Fibroblast of skin of scalp (primary cell): ENCODE data around the gene PRKAA2.

ENCODE experiments used
- DNase-seq: peaks from one replicate; pipeline ENCODE4 v3.0.0-alpha.2; 2013

The PRKAA2 gene

DNA sequence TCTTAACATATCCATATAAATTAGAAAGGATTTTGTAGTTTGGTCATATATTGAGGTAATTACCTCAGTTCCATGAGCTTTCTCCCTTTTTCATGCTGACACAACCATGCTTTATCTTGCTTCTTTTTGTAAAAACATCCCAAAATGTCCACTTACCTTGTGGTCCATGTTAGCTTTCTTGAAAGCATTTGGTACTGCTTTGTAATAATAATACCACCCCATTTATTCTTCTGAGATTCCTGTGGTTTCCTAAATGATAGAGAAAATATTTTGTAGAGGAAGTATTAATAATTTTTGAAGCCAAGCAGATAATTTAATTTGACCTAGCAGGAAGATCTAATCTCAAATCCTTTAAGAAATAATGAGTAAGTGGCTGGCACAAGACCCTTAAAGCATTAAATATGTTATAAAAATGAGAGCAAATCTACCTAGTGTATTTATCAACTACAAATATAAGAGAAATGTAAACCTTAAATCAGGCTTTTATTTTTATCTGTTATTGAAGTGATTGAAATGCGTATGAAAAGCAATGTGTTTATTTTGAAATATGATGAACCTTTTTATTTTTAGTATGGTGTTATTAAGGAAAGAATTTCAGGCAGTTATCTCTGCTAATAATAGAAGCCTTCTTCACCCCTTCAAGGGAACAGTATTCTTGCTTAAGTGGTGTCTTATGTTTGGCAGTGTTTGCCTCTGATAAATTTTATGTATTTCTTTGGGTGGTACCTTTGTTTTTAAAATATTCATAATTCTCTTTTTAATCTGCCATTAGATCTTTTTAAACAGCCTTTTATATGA is 9.2 kb downstream of the PRKAA2 start:
- DNase-seq = no peak

DNA sequence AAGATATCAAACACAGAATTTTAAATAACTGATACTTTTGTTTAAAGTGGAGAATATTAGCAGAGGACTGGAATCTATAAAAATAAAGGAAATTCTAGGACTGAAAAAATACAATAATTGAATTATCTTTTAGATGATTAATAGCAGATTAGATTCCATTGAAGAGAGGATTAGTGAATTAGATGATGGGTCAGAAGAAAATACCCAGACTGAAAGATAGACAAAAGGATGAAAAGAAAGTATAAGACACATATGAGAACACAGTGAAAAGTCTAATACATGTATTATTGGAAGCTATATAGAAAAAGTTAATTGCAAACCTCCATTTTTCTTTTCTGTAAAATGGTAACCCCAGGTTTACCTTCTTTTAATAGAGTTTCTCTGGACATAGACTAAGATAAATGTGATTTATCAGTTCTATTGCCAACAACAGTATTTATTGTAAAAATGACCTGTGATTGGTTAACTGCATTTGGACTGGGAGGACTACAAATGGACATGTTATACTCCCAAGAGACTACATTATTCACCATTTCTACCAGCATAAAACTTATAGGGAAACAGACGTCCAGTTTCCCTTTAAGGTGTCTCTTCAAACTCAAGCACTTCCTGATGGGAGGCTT is 11.0 kb downstream of the PRKAA2 start:
- no peak for DNase-seq

DNA sequence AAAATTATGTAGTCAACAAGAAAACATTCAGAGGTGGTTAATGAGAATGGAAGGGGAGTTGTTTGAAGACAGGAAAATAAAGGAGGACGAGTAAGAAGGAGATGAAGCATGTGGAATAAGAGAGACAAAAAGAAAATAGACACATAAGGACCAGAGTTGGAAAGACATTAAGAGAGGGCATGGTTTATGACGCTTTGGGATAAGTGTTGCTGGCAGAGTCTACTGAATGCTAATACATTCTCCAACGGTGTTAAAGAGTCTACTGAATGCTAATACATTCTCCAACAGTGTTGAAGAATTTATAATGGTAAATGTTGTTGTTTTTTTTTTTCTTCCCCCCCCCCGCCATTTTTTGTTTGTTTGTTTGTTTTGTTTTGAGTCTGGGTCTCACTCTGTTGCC is 13.1 kb downstream of the PRKAA2 start:
- DNase-seq = no peak

DNA sequence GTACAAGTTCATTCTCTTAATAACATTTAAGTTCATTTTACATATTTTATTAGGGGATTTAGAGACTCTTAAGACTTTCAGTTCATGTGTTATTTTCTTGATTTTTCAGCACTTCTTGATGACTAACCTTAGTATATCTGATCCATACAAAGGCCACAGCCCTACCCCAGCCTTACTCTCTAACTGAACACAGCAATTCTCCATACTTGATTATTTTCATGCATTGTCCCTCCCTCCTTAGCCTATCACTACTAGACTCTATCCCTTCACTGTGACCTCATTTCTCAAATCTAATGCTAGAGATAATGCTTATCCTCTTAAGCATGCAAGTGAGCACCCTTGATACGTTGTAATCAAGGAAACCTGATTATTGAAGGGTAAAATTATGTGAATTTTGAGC is 15.2 kb downstream of the PRKAA2 start:
- no peak for DNase-seq

DNA sequence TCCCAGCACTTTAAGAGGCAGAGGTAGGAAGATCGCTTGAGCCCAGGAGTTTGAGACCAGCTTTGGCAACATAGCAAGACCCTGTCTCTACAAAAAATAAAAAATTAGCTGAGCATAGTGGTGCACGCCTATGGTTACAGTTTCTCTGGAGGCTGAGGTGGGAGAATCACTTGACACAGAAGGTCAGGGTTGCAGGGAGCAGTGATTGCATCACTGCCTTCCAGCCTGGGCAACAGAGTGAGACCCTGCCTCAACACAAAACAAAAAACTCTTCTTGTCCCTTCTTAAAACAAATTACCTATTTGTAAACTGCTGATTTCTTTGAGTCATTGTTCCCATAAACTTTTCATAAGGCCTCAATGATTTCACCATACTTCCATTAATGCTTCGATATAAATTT is 18.7 kb downstream of the PRKAA2 start:
- DNase-seq = no peak

DNA sequence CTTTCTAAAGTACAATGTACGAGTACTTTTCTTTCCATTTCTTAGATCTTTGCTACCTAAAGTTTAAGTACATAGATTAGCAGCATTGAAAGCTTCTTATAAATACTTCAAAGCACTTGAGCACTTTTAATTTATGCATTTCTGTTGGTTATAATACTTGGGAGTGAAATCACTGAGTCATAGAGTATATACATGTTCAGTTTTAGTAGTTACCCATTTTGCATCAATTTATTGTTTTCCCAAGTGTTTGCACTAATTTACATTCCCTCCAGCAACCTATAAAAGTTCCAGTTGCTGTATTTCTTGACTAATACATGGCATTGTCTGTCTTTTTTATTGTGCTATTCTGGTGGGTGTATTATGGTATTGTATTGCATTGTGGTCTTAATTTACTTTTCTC is 20.3 kb downstream of the PRKAA2 start:
- no peak for DNase-seq

DNA sequence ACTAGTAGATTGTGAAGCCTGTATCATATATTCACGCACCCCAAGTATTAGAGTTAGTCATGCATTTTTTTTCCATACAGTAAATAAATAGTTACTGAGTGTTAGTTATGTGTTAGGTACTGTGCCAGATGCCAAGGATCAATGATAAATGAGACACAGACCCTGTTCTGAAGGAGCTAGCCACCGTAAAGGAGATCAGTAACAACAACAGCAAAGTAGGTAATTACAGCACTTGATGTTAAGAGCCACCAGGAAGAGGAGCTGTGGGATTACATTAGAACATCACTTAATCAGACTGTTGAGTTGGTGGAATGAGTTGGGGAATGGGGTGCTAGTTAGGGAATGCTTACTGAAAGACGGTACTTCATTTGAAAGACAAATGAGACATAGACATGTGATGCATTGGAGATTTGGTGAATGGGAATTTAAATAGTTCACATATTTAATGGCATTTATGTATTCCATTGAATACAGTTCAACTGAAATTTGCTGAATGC is 21.0 kb downstream of the PRKAA2 start:
- DNase-seq = no peak

DNA sequence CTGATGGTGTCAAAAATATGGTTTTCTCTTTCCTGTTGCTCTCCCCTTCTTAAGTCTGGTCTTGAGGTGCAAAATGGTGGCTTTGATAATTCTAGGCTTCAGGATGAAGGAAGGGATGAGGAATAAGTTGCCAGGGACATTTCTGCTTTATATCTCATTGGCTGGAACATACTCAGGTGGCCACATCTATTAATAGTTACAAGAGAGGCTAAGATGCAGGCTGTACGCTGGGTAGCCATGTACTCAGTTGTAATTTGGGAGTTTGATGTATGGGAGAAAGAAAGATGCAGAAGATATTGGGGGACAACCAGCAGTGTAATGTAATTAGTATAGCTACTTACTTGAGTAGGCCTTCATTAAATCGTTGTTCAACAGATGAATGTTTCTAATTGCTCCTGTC is 25.2 kb downstream of the PRKAA2 start:
- DNase-seq = no peak

DNA sequence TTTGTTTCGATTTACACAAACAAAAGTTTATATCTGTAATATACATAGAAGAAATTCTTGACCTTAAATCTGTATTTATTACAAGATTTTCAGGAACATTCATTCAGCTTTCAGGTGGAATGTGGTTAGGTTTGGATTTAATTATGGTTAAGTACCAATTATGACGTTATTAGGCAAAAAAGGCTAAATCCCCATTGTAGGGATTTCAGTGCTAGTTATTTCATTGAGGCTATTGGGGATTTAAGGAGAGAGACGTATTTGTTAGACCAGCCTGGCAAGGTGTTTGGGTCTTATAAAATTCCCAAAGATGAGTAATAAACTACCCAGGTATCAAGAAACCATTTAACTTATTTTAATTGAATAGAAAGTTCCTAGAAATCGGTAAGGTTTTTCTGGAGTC is 26.0 kb downstream of the PRKAA2 start:
- DNase-seq = no peak

DNA sequence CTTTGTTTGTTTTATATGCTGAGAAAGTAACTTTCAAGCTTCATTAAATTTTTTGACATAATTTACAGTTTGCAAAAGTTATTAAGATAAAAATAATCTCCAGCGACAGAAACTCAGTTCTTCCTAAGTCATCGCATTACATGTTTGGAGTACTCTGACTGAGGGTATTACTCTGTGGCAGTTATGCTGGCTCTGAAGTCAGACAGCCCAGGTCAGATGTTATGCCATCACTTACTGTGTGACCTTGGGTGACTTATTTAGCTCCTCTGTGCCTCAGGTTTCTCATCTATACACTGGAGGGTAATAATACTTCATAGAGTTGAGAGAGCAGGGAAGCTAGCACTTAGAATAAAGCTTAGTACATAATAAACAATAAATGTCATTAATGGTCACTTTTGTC is 26.4 kb downstream of the PRKAA2 start:
- DNase-seq = no peak

DNA sequence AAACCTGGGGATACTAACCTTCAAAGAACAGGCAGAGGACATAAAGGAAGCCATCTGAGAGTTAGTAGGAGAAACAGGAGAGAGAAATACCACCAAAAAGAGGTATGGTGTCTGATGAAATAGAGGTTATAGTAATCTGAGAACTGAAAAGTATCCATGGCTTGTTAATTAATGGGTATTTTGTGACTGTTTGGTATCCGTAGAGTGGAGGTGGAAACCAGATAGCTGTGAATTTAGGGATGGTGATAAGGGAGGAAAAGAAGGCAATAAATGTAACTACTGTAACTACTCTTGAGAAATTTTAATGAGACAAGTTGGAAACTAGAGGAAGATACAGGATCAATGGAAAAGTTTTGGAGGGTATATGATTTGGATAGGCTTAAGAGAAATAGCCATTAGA is 27.5 kb downstream of the PRKAA2 start:
- no peak for DNase-seq

DNA sequence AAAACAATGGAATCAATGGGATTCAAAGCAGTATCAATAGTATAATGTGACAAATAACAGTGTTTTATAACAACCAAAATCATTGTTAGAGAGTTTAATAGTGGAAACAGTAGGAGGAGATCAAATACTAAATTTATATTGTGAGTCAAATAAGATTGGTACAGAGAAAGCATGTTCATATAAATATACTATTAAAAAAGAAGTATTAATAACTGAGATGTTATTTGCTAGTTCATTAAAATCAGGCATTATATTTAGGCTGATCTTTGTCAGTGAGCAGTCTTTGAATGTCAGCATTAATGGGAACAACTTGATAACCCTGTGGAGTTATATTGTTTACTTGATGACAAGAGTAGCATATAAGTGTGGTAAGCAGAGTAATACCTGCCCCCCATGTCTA is 30.6 kb downstream of the PRKAA2 start:
- DNase-seq = no peak

DNA sequence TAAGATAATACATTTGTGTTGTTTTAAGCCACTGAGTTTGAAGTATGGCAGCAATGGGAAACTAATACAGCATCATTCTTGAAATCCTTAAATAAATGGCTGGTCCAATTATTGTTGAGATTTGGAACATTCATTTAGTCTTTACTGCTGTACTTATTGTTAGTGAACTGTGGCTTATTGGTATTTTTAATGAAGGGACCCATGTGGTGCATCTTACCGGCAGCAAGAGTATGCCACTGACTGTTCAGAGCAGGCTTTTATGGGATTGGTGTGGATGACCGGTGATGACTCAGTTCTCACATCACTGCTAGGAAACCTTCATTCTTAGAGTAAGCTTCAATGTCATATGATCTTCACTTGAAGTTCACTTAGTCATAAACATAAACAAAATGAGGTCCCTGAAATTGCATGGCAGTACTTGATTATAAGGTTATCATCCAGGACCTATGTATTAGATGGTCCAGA is 31.5 kb downstream of the PRKAA2 start:
- DNase-seq = peak; percentile 67

DNA sequence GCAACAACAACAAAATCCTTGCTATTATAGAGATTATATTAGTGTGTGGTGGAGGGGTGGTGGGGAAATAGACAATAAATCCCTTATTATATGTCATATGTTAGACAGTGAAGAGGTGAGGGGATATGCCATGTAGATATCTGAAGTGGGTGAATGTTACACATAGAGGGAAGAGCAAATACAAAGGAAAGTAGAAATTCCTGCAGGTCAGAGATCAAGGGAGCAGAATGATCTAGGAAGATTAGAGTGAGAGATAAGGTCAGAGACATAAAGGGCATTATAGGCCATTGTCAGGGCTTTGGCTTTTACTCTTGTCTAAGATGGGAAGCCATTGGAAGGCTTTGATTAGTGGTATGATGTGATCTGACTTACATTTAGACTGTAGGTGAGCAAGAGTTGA is 38.5 kb downstream of the PRKAA2 start:
- no peak for DNase-seq

DNA sequence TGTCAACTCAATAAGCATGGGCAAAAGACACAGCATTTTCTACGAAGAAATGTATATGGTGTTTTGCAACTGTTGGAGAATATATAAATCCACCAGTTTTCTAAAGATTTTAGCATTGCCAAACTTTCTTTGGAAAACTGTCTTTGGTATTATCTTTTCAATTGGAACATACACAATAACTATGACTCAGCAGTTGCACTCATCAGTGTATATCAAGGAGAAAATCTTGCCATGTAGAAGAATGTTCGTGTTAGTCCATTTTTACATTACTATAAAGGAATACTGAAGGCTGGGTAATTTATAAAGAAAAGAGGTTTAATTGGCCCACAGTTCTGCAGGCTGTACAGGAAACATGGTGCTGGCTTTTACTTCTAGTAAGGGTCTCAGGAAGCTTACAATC is 41.1 kb downstream of the PRKAA2 start:
- DNase-seq = peak; percentile 24

DNA sequence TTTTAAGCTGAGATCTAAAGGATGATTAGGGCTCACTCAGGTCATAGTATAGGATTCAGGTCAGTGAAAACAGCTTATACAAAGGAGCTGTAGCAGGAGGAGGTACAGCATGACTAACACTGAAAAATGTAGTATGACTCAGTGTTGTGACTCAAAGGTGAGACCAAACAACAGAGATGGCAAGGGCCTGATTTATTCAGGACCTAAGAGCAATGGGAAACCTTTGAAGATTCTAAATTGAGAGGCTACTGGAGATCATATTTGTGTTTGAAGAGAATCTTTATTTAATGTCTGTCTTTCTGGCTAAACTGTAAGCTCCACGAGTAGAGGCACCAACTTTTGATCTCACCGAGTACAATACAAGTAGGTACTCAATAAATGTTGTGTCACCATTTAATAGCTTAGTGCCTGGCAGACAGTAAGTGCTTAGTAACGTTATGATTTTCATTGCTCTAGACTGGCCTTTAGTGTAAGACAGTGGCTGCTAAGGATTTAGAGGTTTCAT is 43.5 kb downstream of the PRKAA2 start:
- peak; percentile 13 for DNase-seq

DNA sequence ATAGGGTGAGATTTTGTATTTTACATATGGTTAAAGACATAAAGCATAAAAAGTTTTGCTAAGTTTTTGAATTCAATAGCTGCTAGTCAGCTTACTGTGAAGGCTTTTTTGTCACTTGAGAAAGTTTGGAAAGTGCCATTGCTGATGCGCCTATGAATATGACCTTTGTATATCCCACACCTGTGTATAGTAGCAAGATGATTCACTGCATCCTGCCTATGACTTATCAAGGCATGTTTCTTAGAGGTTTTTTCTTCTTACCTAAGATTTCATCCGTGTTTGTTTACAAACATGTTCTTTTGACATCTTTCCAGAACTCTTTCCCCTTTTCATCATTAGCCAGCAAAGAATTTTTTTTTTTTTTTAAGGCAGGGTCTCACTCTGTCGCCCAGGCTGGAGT is 51.5 kb downstream of the PRKAA2 start:
- no peak for DNase-seq

DNA sequence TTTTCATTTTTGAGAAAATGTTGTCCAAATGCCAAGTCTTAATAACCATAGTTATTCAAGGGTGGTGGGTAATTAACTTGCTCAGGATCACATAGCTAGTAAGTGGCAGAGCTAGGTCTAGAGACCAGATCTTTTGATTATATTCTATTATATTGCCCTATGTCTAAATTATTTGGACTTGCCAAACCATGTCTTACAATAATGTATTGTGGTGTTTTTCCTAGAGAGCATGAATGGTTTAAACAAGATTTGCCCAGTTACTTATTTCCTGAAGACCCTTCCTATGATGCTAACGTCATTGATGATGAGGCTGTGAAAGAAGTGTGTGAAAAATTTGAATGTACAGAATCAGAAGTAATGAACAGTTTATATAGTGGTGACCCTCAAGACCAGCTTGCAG is 58.6 kb downstream of the PRKAA2 start:
- DNase-seq = no peak

DNA sequence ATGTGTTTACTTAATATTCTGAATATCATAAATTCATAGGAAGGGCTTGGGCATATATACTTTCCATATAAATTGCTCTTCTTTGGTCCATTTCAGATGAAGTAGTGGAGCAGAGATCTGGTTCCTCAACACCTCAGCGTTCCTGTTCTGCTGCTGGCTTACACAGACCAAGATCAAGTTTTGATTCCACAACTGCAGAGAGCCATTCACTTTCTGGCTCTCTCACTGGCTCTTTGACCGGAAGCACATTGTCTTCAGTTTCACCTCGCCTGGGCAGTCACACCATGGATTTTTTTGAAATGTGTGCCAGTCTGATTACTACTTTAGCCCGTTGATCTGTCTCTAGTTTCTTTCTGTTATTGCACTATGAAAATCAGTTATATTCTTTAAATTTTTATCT is 62.3 kb downstream of the PRKAA2 start:
- DNase-seq = no peak

DNA sequence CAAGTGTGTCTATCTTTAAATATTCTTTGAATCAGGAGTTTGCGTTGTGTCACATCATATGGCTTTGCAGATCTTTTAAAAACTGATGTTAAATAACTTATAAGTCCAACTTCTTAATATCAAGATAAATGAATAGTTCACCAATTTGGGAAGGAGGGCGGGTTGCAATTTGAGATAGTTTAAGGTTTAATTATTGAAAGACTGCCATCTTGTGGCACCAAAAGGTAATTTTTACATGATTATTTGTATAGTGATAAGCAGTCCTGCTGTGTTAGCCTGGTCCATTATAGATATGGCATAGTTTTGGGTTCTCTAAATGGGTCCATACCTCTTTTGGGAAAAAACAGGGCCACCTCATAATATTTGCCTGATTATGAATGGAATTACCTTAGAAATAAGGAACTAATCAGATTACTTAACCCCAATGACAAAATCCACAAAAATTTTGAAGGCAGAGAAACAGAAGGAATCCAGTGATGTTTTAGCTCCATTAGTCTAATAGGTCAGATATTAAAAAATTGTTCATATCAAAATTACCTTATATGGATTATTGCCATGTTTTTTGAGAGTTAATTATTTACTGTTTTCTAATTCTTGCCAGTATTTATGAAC is 64.3 kb downstream of the PRKAA2 start:
- peak; percentile 68 for DNase-seq

DNA sequence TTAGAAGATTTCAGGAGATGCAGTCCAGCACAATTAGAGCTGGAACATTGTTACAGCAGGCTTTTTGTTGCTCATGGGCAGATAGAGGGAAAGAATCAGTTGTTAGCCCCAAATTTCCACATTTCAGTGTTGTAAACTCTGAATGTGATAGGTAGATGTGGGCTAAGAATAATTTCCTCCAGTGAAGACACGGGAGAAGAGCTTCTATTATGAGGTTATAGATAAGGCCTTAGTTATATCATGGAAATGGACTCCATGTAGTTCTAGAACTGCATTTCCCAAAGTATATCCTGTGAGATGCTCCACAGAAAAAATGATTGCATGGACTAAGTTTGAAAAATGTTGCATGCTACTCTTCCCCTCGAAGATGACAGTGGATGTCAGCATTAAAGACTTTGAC is 64.9 kb downstream of the PRKAA2 start:
- DNase-seq = no peak

DNA sequence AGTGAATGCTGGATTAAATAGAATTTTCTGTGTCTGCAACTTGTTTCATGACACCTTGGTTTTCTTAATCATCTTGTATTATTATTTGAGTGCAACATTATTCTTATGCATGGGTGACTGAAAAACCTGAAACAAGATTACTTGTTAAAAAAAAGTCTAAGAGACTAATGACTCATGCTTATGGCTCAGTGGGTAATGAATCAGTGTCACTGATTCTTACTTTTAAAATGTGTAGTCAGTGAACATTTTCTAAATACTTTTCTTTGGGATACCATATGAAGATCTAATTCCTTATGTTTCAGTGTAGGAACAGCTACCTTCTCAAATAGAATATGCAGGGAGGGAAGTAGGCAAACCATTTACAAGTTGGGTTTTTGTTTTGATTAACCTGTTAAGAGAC is 65.5 kb downstream of the PRKAA2 start:
- DNase-seq = peak; percentile 82

DNA sequence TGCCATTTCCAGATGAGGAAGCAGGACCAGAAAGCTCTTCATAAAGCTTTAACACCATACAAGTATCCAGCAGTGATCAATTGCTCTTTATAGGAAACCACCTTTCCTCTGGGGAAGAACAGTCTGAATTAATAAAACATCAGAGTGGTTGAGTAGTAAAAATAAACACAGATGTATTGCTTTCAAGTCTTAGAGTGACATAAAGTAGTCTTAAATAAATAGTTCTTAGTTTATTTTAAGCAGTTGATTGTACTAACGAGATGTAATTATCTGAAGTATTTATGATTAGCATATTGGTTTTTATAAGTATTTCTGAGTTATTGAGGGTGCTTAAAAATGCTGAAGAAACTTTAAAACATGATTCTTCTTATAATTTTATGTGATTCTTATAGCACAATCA is 67.0 kb downstream of the PRKAA2 start:
- no peak for DNase-seq

DNA sequence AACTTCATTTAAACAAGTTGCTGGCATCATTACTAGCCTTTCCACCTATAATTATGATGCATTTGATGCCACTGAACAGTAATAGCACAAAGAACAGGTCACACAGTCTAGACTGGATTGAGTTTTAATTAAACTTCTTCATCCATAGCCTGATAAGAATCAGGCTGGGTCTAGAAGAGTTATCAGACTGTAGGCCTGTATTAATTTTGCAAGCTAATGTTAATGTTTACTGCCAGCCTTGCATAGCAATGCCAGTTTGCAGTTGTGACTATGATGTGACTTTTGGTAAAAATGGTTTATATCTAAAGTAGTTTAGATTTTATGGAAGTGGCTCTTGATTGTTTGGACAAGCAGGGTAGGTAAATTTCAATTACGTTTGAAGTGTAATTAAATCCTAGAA is 68.0 kb downstream of the PRKAA2 start:
- no peak for DNase-seq
